ENCODE data around the gene GRID2. TPM values are rescaled to one million over a fixed set of nuclear protein-coding genes. Genes with fewer than 3 reads are reported as not detected.

The GRID2 gene
- total and polyA plus RNA-seq, 2 of the 4 experiments (the other 2 are of a cell fraction), result under 0.01 TPM; not detected in 1

DNA sequence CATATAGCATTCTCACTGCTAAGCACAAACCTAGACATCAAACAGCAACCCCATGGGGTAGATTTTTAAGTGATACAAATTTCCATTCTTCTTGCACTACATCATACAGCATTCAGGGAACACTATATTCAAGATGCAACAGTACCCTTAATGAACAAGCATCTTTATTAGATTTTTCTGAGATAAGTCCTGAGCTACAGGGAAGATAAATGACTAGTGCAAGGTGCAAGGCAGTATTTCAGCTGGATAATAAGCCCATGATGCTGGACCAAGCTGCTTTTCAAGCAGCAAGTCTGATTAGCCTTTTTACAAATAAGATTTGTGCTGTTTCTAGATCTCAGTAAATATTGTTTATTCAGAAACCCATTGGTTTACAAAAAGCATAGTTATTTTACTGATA, 1332.2 kb downstream of the GRID2 start:
- DNase-seq, result no peak
- Histone ChIP-seq H2AFZ (replicated peaks; ENCODE audit: low read length, poor library complexity) (no peak overlapping the region), H2BK15ac (ENCODE audit: low read depth, low read length) (no peak overlapping the region), H3K14ac (replicated peaks; ENCODE audit: low read depth, low read length) (no peak overlapping the region), H2AK5ac (ENCODE audit: low read depth, low read length) (no peak overlapping the region), H3K56ac (ENCODE audit: extremely low read depth, insufficient read depth, low read length) (no peak overlapping the region), H3K9me3 (ENCODE audit: control insufficient read depth, insufficient read depth, low read length) (no peaks in the 10 kb centered on the region), H3K18ac (ENCODE audit: low read depth, low read length) (no peak overlapping the region), H3K4me2 (ENCODE audit: low read depth, low read length) (no peak overlapping the region), H3K9ac (ENCODE audit: low read depth, low read length) (no peak overlapping the region), H3K9me1 (ENCODE audit: insufficient read depth, low read length) (no peaks in the 10 kb centered on the region), H3K4ac (ENCODE audit: low read depth, low read length) (no peak overlapping the region), H3K4me1 (ENCODE audit: control insufficient read depth, insufficient read depth, low read length) (no peaks in the 10 kb centered on the region), H4K91ac (ENCODE audit: insufficient read depth, low read depth, low read length) (no peak overlapping the region), H3K4me3 (ENCODE audit: insufficient read depth, low read depth, low read length) (no peak overlapping the region), H3K36me3 (ENCODE audit: control insufficient read depth, insufficient read depth, low read length) (no peaks in the 10 kb centered on the region), H2BK120ac (ENCODE audit: low read depth, low read length) (no peak overlapping the region), H4K8ac (ENCODE audit: low read depth in 2 of 2, low read length in 2 of 2) (no peak overlapping the region), H3K79me1 (ENCODE audit: low read depth in 1 of 2, low read length in 2 of 2) (no peaks in the 10 kb centered on the region), H4K20me1 (ENCODE audit: insufficient read depth, low read length) (no peaks in the 10 kb centered on the region), H2BK20ac (ENCODE audit: low read depth, low read length) (no peak overlapping the region), H3K27ac (ENCODE audit: insufficient read depth, low read length) (no peak overlapping the region), H3K27me3 (ENCODE audit: control insufficient read depth, insufficient read depth, low read length) (no peaks in the 10 kb centered on the region), H2BK5ac (ENCODE audit: low read depth, low read length, poor library complexity, severe bottlenecking) (no peak overlapping the region), H4K5ac (ENCODE audit: low read depth, low read length) (no peak overlapping the region), H3K23ac (ENCODE audit: low read depth, low read length) (no peak overlapping the region), H2AK9ac (replicated peaks; ENCODE audit: low read depth, low read length, poor library complexity) (no peak overlapping the region)
- POLR2A ChIA-PET (ENCODE audit: unreplicated experiment), result no interaction called here
- dilution Hi-C loops (cut with HindIII; ENCODE audit: low sequenced_read_pairs, unreplicated experiment) (no loop called here), in situ Hi-C loops (cut with MboI; ENCODE audit: low sequenced_read_pairs) (no loop called here), intact Hi-C loops (cut with micrococcal nuclease) (no loop called here)
- no TSS peak for BruUV-seq (replicated peaks)
- no peak for ATAC-seq (ENCODE audit: low read depth)
- CTCF ChIA-PET, result no interaction called here
- TF ChIP-seq MXI1 (IDR thresholded peaks at IDR 0.05; ENCODE audit: borderline replicate concordance, low read depth, low read length) (no peak), MAZ (IDR thresholded peaks at IDR 0.05; ENCODE audit: borderline replicate concordance, low read depth, low read length) (no peak), RCOR1 (IDR thresholded peaks at IDR 0.05; ENCODE audit: insufficient replicate concordance, low read length) (no peak)
